SU-DHL-6 (cell line): ENCODE results near the gene USF2.

ENCODE experiments used
- H2AFZ ChIP-seq: fragments of 200-600 bp; sonication (generic); 2 replicates; pipeline ENCODE4 v1.6.1; 2014; ENCODE audit warnings: low read depth, mild to moderate bottlenecking, moderate library complexity, mixed read lengths, antibody characterized with exemption, low read length; ENCODE audit not compliant: severe bottlenecking
- H3F3A ChIP-seq: fragments of 200-600 bp; shearing (Covaris generic); 2 replicates; pipeline ENCODE4 v1.6.0; 2016; ENCODE audit warnings: antibody characterized with exemption, mild to moderate bottlenecking; ENCODE audit not compliant: insufficient read depth
- H3K27ac ChIP-seq: fragments of 200-600 bp; sonication (generic); 2 replicates; pipeline ENCODE4 v1.5.1; 2016; ENCODE audit warnings: low read depth, mild to moderate bottlenecking, low read length, moderate library complexity, mixed read lengths
- H3K27me3 ChIP-seq: fragments of 200-600 bp; sonication (generic), shearing (Covaris generic); 2 replicates; pipeline ENCODE4 v1.6.0; 2014; ENCODE audit warnings: mild to moderate bottlenecking, low read length
- H3K36me3 ChIP-seq: fragments of 200-600 bp; sonication (generic); 2 replicates; pipeline ENCODE4 v1.6.1; 2014; ENCODE audit warnings: mild to moderate bottlenecking, low read length, mixed read lengths
- H3K4me2 ChIP-seq: fragments of 300-600, 200-600 bp; shearing (Covaris generic), sonication (generic); 2 replicates; pipeline ENCODE4 v1.6.0; 2014; ENCODE audit warnings: low read length, low read depth, mild to moderate bottlenecking; ENCODE audit not compliant: poor library complexity, severe bottlenecking
- H3K4me3 ChIP-seq: fragments of 200-600 bp; sonication (generic); 2 replicates; pipeline ENCODE4 v1.5.1; 2014; ENCODE audit warnings: antibody characterized with exemption, low read length, mild to moderate bottlenecking, mixed read lengths; ENCODE audit not compliant: insufficient read depth, poor library complexity, severe bottlenecking
- H3K79me2 ChIP-seq: fragments of 200-600 bp; sonication (generic); 2 replicates; pipeline ENCODE4 v1.6.1; 2014; ENCODE audit warnings: mild to moderate bottlenecking, low read length, moderate library complexity; ENCODE audit not compliant: insufficient read depth
- H3K9ac ChIP-seq: fragments of 200-600 bp; sonication (generic); 2 replicates; pipeline ENCODE4 v1.7.0; 2014; ENCODE audit warnings: mild to moderate bottlenecking, low read length
- H3K9me2 ChIP-seq: fragments of 200-600 bp; sonication (generic); replicated peaks from 2 replicates; pipeline ENCODE4 v1.6.1; 2014; ENCODE audit warnings: low read length; ENCODE audit not compliant: insufficient read depth
- H3K9me3 ChIP-seq: fragments of 200-600 bp; sonication (generic); 2 replicates; pipeline ENCODE4 v1.6.1; 2014; ENCODE audit warnings: low read length, mixed read lengths; ENCODE audit not compliant: insufficient read depth
- H4K20me1 ChIP-seq: fragments of 200-600 bp; sonication (generic); 2 replicates; pipeline ENCODE4 v1.6.1; 2014; ENCODE audit warnings: low read depth, mild to moderate bottlenecking, antibody characterized with exemption, low read length, moderate library complexity, mixed read lengths
- CTCF ChIP-seq: fragments of 200-600 bp; sonication (generic); IDR thresholded peaks from one replicate; pipeline ENCODE4 v1.5.1; 2017; ENCODE audit warnings: antibody characterized with exemption, mild to moderate bottlenecking, low read length, moderate library complexity; ENCODE audit not compliant: insufficient read depth, poor library complexity, severe bottlenecking
- EZH2phosphoT487 ChIP-seq: fragments of 200-600 bp; sonication (generic), shearing (Covaris generic); conservative IDR thresholded peaks from 2 replicates; pipeline ENCODE4 v1.6.1; 2018; ENCODE audit warnings: mild to moderate bottlenecking, antibody characterized with exemption, low read length, moderate library complexity, mixed read lengths

The USF2 gene

GRCh38 chr19:35228177-35228930 is 40.4 kb upstream of the USF2 start, which contains the start of gene FAM187B:
Gene FAM187B, minus strand, starts transcription at chr19:35228739. Its CDS starts 59 bp downstream, at chr19:35228680.
- TF ChIP-seq CTCF (no peak), EZH2phosphoT487 (no peak)
- Histone ChIP-seq H3K79me2 (no peaks in the 10 kb centered on the region), H3K36me3 (no peaks in the 10 kb centered on the region), H3K9me2 (no peaks in the 10 kb centered on the region), H2AFZ (no peak within 1 kb of the TSS), H3K9me3 (no peaks in the 10 kb centered on the region), H3K27me3 (no peaks in the 10 kb centered on the region), H3K9ac (no peak within 1 kb of the TSS), H4K20me1 (no peaks in the 10 kb centered on the region), H3K4me3 (no peak within 1 kb of the TSS), H3F3A (no peaks in the 10 kb centered on the region), H3K27ac (no peak within 1 kb of the TSS), H3K4me2 (no peak within 1 kb of the TSS)

GRCh38 chr19:35229601-35230000 is 39.2 kb upstream of the USF2 start:
- no peaks in the 10 kb centered on the region for H3K79me2 ChIP-seq
- no peak overlapping the region for H3K4me3 ChIP-seq
- TF ChIP-seq EZH2phosphoT487 (no peak), CTCF (no peak)
- H3K27ac ChIP-seq = no peak overlapping the region
- H3K9ac ChIP-seq = no peak overlapping the region
- H3K4me2 ChIP-seq = no peak overlapping the region
- H3F3A ChIP-seq = no peaks in the 10 kb centered on the region
- H3K27me3 ChIP-seq = no peaks in the 10 kb centered on the region
- H3K36me3 ChIP-seq = no peaks in the 10 kb centered on the region
- H3K9me3 ChIP-seq = no peaks in the 10 kb centered on the region
- no peaks in the 10 kb centered on the region for H4K20me1 ChIP-seq
- H2AFZ ChIP-seq = no peak overlapping the region
- no peaks in the 10 kb centered on the region for H3K9me2 ChIP-seq

GRCh38 chr19:35231956-35232645 is 36.7 kb upstream of the USF2 start:
- no peak overlapping the region for H2AFZ ChIP-seq
- no peaks in the 10 kb centered on the region for H3K9me3 ChIP-seq
- no peak for TF ChIP-seq EZH2phosphoT487

GRCh38 chr19:35232912-35233311 is 35.9 kb upstream of the USF2 start:
- Histone ChIP-seq H3K9ac (no peak overlapping the region), H3K79me2 (no peaks in the 10 kb centered on the region)

More at GRCh38 chr19:35231956-35232645, 36.7 kb upstream of the USF2 start:
- no peaks in the 10 kb centered on the region for H3K79me2 ChIP-seq
- no peak overlapping the region for H3K4me2 ChIP-seq
- no peaks in the 10 kb centered on the region for H3K36me3 ChIP-seq
- no peaks in the 10 kb centered on the region for H3K27me3 ChIP-seq
- no peak overlapping the region for H3K9ac ChIP-seq
- no peak overlapping the region for H3K4me3 ChIP-seq
- H3K9me2 ChIP-seq = no peaks in the 10 kb centered on the region
- no peak overlapping the region for H3K27ac ChIP-seq
- no peaks in the 10 kb centered on the region for H3F3A ChIP-seq
- H4K20me1 ChIP-seq = no peaks in the 10 kb centered on the region

More at GRCh38 chr19:35232912-35233311, 35.9 kb upstream of the USF2 start:
- Histone ChIP-seq H3K27me3 (no peaks in the 10 kb centered on the region), H3K36me3 (no peaks in the 10 kb centered on the region), H2AFZ (no peak overlapping the region), H3K9me3 (no peaks in the 10 kb centered on the region), H4K20me1 (no peaks in the 10 kb centered on the region), H3K27ac (no peak overlapping the region), H3K4me2 (no peak overlapping the region), H3K4me3 (no peak overlapping the region), H3F3A (no peaks in the 10 kb centered on the region), H3K9me2 (no peaks in the 10 kb centered on the region)
- TF ChIP-seq EZH2phosphoT487 = no peak
- no peak for TF ChIP-seq CTCF
